Endothelial cell of umbilical vein (primary cell): ENCODE measurements around the gene RPL13. TPM values are rescaled to one million over a fixed set of nuclear protein-coding genes. Genes with fewer than 3 reads are reported as not detected.

Experiments used
- BruUV-seq: library from RNA; stranded (reverse); fragments of 400-500 nt; replicated peaks from 2 replicates; lab custom pipeline; 2021; lab: Mats Ljungman, UMichigan
- CTCF ChIA-PET: fragments of 300-600, 350-600 bp; sonication (Branson Sonifier 250); formaldehyde crosslinking; loops from one replicate; lab custom pipeline; 2021; ENCODE audit warnings: antibody characterized with exemption, inconsistent platforms; lab: Charles Lee
- POLR2A ChIA-PET: fragments of 300-600, 350-600 bp; sonication (Branson Sonifier 250); formaldehyde crosslinking; loops from one replicate; lab custom pipeline; 2021; ENCODE audit warnings: antibody characterized with exemption, inconsistent platforms; lab: Charles Lee
- DNase-seq: peaks from one replicate; pipeline ENCODE4 v3.0.0-alpha.2; 2011; ENCODE audit warnings: low read depth, low spot score
- FAIRE-seq: peaks from 2 replicates; lab custom pipeline; 2011; peaks lifted over from hg19 to GRCh38; lab: Jason Lieb, UNC
- H2AFZ ChIP-seq: 2 replicates; pipeline ENCODE4 v1.6.0; 2012; ENCODE audit warnings: low read depth, low read length, control low read depth, inconsistent platforms
- H3K27ac ChIP-seq: 2 replicates; pipeline ENCODE4 v1.5.1; 2011; ENCODE audit warnings: low read depth, mild to moderate bottlenecking, control low read depth, low read length, moderate library complexity; ENCODE audit not compliant: insufficient read depth
- H3K27me3 ChIP-seq, 2 experiments: 2 replicates each; pipeline versions ENCODE4 v1.6.0 to v1.6.1; 2011; ENCODE audit warnings: low read length in 2 of 2, mixed read lengths in 1 of 2; ENCODE audit not compliant: control insufficient read depth in 2 of 2, insufficient read depth in 2 of 2
- H3K36me3 ChIP-seq, 2 experiments: 2 replicates in 1 of 2; 3 replicates in 1 of 2; pipeline ENCODE4 v1.5.1; 2011; ENCODE audit warnings: low read length in 2 of 2, mild to moderate bottlenecking in 1 of 2, moderate library complexity in 1 of 2; ENCODE audit not compliant: control insufficient read depth in 2 of 2, insufficient read depth in 2 of 2; ENCODE audit errors: extremely low read depth in 1 of 2
- H3K4me1 ChIP-seq: 3 replicates; pipeline ENCODE4 v1.5.1; 2011; ENCODE audit warnings: mild to moderate bottlenecking, low read length; ENCODE audit not compliant: control insufficient read depth, insufficient read depth; ENCODE audit errors: extremely low read depth
- H3K4me2 ChIP-seq: 2 replicates; pipeline ENCODE4 v1.6.1; 2011; ENCODE audit warnings: low read length, control low read depth, mixed read lengths; ENCODE audit not compliant: insufficient read depth
- H3K4me3 ChIP-seq, 3 experiments: fragments of 200-600 bp in 1 of 3; sonication (generic), shearing (Covaris generic) in 1 of 3; replicated peaks in 1 of 3; 2 replicates each; pipeline ENCODE4 v1.5.1; 2011 to 2016; ENCODE audit warnings: control low read depth in 3 of 3, low read length in 3 of 3, mild to moderate bottlenecking in 2 of 3, inconsistent platforms in 1 of 3, low read depth in 1 of 3, moderate library complexity in 1 of 3; ENCODE audit not compliant: insufficient read depth in 1 of 3
- H3K79me2 ChIP-seq: 2 replicates; pipeline ENCODE4 v1.6.0; 2012; ENCODE audit warnings: low read length, inconsistent platforms; ENCODE audit not compliant: control insufficient read depth, insufficient read depth
- H3K9ac ChIP-seq: replicated peaks from 2 replicates; pipeline ENCODE3; 2011; ENCODE audit warnings: low read length, control low read depth; ENCODE audit not compliant: insufficient read depth; ENCODE audit errors: extremely low read depth
- H3K9me1 ChIP-seq: replicated peaks from 3 replicates; pipeline ENCODE4 v1.6.0; 2011; ENCODE audit warnings: mild to moderate bottlenecking, low read length; ENCODE audit not compliant: control insufficient read depth, insufficient read depth; ENCODE audit errors: extremely low read depth
- H3K9me3 ChIP-seq: replicated peaks from 2 replicates; pipeline ENCODE4 v1.5.1; 2012; ENCODE audit warnings: low read length, inconsistent platforms; ENCODE audit not compliant: control insufficient read depth, insufficient read depth
- H4K20me1 ChIP-seq: replicated peaks from 2 replicates; pipeline ENCODE3; 2011; ENCODE audit warnings: mild to moderate bottlenecking, low read length; ENCODE audit not compliant: control insufficient read depth, insufficient read depth; ENCODE audit errors: extremely low read depth
- EZH2 ChIP-seq: IDR thresholded peaks from 2 replicates; pipeline ENCODE4 v1.6.1; 2012; ENCODE audit warnings: borderline replicate concordance, low read depth, mild to moderate bottlenecking, moderate library complexity, low read length, inconsistent platforms; ENCODE audit not compliant: severe bottlenecking
- FOS ChIP-seq: IDR thresholded peaks from 2 replicates; pipeline ENCODE4 v1.6.1; 2011; ENCODE audit warnings: mild to moderate bottlenecking, low read length, moderate library complexity, borderline replicate concordance; ENCODE audit not compliant: insufficient read depth
- GATA2 ChIP-seq: IDR thresholded peaks from 2 replicates; pipeline ENCODE4 v1.7.0; 2011; ENCODE audit warnings: low read depth, mild to moderate bottlenecking, moderate library complexity, mixed read lengths, low read length; ENCODE audit not compliant: insufficient read length, insufficient read depth
- JUN ChIP-seq: IDR thresholded peaks from 2 replicates; pipeline ENCODE4 v1.6.1; 2011; ENCODE audit warnings: borderline replicate concordance, low read depth; ENCODE audit not compliant: insufficient read length, insufficient read depth
- MAX ChIP-seq: IDR thresholded peaks from 2 replicates; pipeline ENCODE4 v1.6.1; 2011; ENCODE audit not compliant: insufficient read depth, insufficient read length
- MYC ChIP-seq: IDR thresholded peaks from one replicate; pipeline ENCODE4 v1.6.1; 2011; ENCODE audit warnings: mild to moderate bottlenecking, low read depth, low read length
- POLR2A ChIP-seq: IDR thresholded peaks from 2 replicates; pipeline ENCODE4 v1.6.1; 2012; ENCODE audit warnings: low read depth, mild to moderate bottlenecking, control low read depth, low read length
- POLR2AphosphoS5 ChIP-seq: IDR thresholded peaks from 2 replicates; pipeline ENCODE4 v1.6.1; 2012; ENCODE audit warnings: low read depth, mild to moderate bottlenecking, control low read depth, low read length, moderate library complexity; ENCODE audit not compliant: insufficient read depth
- dilution Hi-C: fragments of 300-500 bp; cut with MboI; formaldehyde crosslinking; loops from one replicate; pipeline ENCODE4 v1.15.0; 2019; ENCODE audit warnings: low sequenced_read_pairs; ENCODE audit not compliant: extremely low pct_ligation_motif_present
- intact Hi-C: fragments of 100-400 bp; cut with micrococcal nuclease; formaldehyde crosslinking; loops from one replicate; pipeline ENCODE4 v1.10.0; 2022
- polyA plus RNA-seq, 4 experiments: library from polyadenylated mRNA; depleted of rRNA in 3 of 4; stranded (reverse) in 3 of 4; unstranded in 1 of 4; fragments of >200 nt; gene quantifications; 2 replicates each; pipeline versions ENCODE4 v1.2.1 to v1.2.3, GENCODE V29; 2011 to 2012; ENCODE audit warnings: missing spikeins in 1 of 4
- total RNA-seq: library from RNA; stranded (reverse); gene quantifications from 2 replicates; pipeline ENCODE4 v1.2.3, GENCODE V29; 2021
- TF ChIP-seq, protein P1 (sequence below), 2 donors: IDR thresholded peaks; 1 replicate in 1 of 2; 2 replicates in 1 of 2; pipeline ENCODE4 v1.5.1; 2011; ENCODE audit warnings: low read length in 2 of 2, mild to moderate bottlenecking in 2 of 2, moderate library complexity in 2 of 2, control low read depth in 1 of 2, inconsistent platforms in 1 of 2, low read depth in 1 of 2; ENCODE audit not compliant: insufficient read depth in 1 of 2; ENCODE audit errors: extremely low read depth in 1 of 2

The RPL13 gene
- total and polyA plus RNA-seq, 2 donors (not counting 3 experiments of a cell fraction or from before 2014, with no cell fraction given) = 1,463 to 5,670 TPM

GRCh38 chr16:89607453-89607852 lies 47.0 kb downstream of the RPL13 start:
- TF ChIP-seq POLR2AphosphoS5 = no peak
- TF ChIP-seq MYC = no peak
- TF ChIP-seq POLR2A = no peak
- TF ChIP-seq EZH2 = no peak
- no peak for TF ChIP-seq GATA2
- no peak for TF ChIP-seq MAX
- TF ChIP-seq, protein P1, sequence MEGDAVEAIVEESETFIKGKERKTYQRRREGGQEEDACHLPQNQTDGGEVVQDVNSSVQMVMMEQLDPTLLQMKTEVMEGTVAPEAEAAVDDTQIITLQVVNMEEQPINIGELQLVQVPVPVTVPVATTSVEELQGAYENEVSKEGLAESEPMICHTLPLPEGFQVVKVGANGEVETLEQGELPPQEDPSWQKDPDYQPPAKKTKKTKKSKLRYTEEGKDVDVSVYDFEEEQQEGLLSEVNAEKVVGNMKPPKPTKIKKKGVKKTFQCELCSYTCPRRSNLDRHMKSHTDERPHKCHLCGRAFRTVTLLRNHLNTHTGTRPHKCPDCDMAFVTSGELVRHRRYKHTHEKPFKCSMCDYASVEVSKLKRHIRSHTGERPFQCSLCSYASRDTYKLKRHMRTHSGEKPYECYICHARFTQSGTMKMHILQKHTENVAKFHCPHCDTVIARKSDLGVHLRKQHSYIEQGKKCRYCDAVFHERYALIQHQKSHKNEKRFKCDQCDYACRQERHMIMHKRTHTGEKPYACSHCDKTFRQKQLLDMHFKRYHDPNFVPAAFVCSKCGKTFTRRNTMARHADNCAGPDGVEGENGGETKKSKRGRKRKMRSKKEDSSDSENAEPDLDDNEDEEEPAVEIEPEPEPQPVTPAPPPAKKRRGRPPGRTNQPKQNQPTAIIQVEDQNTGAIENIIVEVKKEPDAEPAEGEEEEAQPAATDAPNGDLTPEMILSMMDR (IDR thresholded peaks at IDR 0.05; ENCODE audit: extremely low read depth in 1 of 2, insufficient read depth in 1 of 2, low read depth in 1 of 2, low read length in 2 of 2) = no peak
- TF ChIP-seq FOS = no peak
- TF ChIP-seq JUN = no peak
- no TSS peak for BruUV-seq
- H3K27ac ChIP-seq = no peak overlapping the region
- POLR2A ChIA-PET = no interaction called here
- H3K9me3 ChIP-seq = no peaks in the 10 kb centered on the region
- dilution Hi-C loops = no loop called here
- H4K20me1 ChIP-seq = no peaks in the 10 kb centered on the region
- no peak overlapping the region for H2AFZ ChIP-seq
- H3K79me2 ChIP-seq = no peaks in the 10 kb centered on the region
- no peaks in the 10 kb centered on the region for H3K36me3 ChIP-seq
- H3K9me1 ChIP-seq = no peaks in the 10 kb centered on the region
- CTCF ChIA-PET = interaction anchor here (2.5 kb wide), 1 partner anchor 8 kb away, joined by 10 read pairs; no protein-coding TSS in a partner anchor
- H3K27me3 ChIP-seq = no peaks in the 10 kb centered on the region
- FAIRE-seq = no peak
- no peak for DNase-seq
- no peak overlapping the region for H3K9ac ChIP-seq
- no peak overlapping the region for H3K4me3 ChIP-seq
- H3K4me2 ChIP-seq = no peak overlapping the region
- peaks cover 6% of the 10 kb centered on the region for H3K4me1 ChIP-seq
- intact Hi-C loops = no loop called here
